ENCODE data around the gene DPYSL3.
"Not testable (repeated sequence)": the region's sequence is repeated elsewhere in the genome, so short reads cannot be mapped to it uniquely, and the experiment has no call there.

DPYSL3 gene

DNA sequence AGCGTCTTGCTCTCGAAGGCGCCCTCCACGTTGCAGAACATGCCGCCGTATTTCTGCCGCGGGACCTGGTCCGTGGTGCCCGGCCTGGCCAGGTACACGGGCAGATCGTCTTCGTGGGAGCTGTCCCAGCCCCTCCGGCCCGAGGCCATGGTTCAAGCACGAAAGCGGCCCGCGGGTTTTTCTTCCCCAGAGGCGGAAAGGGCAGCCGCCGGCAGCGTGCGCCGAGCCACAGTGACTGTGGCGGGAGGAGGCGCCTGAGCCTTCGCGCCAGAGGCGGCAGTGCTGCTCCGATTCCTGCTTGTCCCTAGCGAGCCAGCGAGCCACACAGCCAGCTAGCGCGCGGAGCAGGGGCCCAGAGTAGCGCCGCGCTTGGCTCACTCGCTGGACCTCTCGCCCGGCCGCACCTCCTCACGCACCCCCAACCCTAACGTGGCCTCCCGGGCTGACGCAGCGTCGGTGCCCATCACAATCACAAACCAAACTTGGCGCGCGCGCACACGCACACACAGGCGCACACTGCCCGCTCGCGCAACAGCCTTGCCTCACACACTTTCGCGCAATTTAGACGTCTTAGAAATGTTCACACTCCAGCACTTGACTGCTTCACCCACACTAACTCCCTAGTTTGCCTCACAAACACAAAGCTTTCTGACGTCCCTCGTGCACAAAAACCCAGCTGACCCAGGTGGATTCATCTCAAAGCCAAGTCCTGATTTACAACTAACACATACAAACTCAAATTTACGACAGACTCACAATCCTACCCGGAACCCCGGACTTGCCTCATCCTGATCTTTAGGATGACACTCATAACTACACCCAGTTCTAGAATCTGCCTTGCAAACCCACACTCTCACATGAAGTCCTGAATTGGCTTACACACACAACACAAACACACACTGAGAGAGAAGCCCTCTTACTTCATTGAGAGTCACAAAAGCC, at the start of gene DPYSL3:
TSS of gene DPYSL3 (minus strand) at position 359 of the 942 bp plus-strand sequence. CDS start at position 149, 210 bp downstream.
- ChIA-PET POLR2A (no interaction called here), CTCF (no interaction called here)
- TF ChIP-seq CTCF (IDR thresholded peaks at IDR 0.05; ENCODE audit: control extremely low read depth, extremely low read depth, low read depth, missing control alignments), result no peak
- no peak for DNase-seq (ENCODE audit: extremely low spot score)

DNA sequence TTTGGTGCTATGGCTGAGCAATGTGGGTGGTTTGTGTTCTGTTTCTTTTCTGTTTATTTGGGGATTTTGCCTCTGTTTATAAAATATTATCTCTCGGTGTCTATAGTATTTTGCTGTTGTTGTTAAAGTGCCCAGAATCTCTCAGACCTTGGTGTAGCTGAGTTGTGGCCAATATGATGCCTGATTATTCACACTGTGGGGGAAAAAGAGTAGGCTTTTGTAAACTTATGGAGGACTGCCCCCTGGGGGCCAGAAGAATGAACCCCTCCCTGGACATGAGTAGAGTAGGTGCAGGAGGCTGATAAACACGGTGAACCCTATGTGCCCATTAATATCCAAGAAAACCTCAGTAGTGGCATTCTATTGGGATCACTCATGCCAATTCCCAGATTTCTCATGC, 49.0 kb upstream of the DPYSL3 start:
- peak; percentile 18 for DNase-seq (ENCODE audit: extremely low spot score)
- CTCF ChIA-PET, result interaction anchor here (1.3 to 1.9 kb wide), 5 partner anchors 18 to 112 kb away, joined by 3 to 5 read pairs (median 4); no protein-coding TSS in a partner anchor
- POLR2A ChIA-PET, result no interaction called here
- peak; percentile 26 for TF ChIP-seq CTCF (IDR thresholded peaks at IDR 0.05; ENCODE audit: control extremely low read depth, extremely low read depth, low read depth, missing control alignments)

- TF ChIP-seq CTCF (IDR thresholded peaks at IDR 0.05; ENCODE audit: control extremely low read depth, extremely low read depth, low read depth, missing control alignments), result no peak
- CTCF ChIA-PET, result interaction anchor here (1.3 to 1.9 kb wide), 5 partner anchors 10 to 111 kb away, joined by 3 to 5 read pairs (median 4); no protein-coding TSS in a partner anchor
- no peak for DNase-seq (ENCODE audit: extremely low spot score)
- POLR2A ChIA-PET, result no interaction called here
These were observed 48.2 kb upstream of the DPYSL3 start for GRCh38 chr5:147557876-147558745.

DNA sequence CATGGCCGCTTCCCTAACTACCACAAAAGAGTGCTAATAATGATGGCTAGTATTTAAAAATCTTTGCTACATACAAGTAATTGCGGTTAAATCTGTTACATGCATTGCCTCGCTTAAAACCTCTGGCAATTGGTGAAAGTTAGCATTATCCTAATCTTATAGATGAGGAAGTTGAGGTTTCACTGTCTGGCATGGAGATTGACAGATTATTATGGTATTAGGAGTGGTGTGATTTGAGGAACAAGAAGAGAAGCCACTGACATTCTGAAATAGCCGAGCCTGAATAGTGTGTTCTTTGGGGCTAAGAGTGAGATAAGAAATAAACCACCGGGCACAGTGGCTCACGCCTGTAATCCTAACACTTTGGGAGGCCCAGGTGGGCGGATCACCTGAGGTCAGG, 45.3 kb upstream of the DPYSL3 start:
- ChIA-PET CTCF (no interaction called here), POLR2A (no interaction called here)
- no peak for DNase-seq (ENCODE audit: extremely low spot score)
- TF ChIP-seq CTCF (IDR thresholded peaks at IDR 0.05; ENCODE audit: control extremely low read depth, extremely low read depth, low read depth, missing control alignments), result no peak

- ChIA-PET CTCF (no interaction called here), POLR2A (no interaction called here)
- TF ChIP-seq CTCF (IDR thresholded peaks at IDR 0.05; ENCODE audit: control extremely low read depth, extremely low read depth, low read depth, missing control alignments), result no peak
- no peak for DNase-seq (ENCODE audit: extremely low spot score)
These were observed 44.5 kb upstream of the DPYSL3 start for GRCh38 chr5:147554261-147554817.

DNA sequence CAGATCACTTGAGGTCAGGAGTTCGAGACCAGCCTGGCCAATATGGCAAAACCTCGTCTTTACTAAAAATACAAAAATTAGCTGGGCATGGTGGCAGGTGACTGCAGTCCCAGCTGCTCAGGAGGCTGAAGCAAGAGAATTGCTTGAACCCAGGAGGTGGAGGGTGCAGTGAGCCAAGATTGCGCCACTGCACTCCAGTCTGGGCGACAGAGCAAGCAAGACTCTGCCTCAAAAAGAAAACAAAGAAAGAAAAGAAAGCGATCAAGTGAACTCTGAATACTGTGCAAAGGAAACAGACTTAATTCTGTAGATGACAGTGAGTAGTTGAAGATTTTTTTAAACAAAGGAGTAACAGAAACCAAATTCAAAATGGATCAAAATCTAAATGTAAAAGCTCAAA, 43.9 kb upstream of the DPYSL3 start:
- CTCF ChIA-PET; DNase-seq (ENCODE audit: extremely low spot score); POLR2A ChIA-PET: not testable (repeated sequence)

Data from GM10248 (cell line).